Endothelial cell of umbilical vein (primary cell): ENCODE data around the gene DGUOK. TPM values are rescaled to one million over a fixed set of nuclear protein-coding genes. Genes with fewer than 3 reads are reported as not detected.

Experiments
- BruUV-seq: library from RNA; stranded (reverse); fragments of 400-500 nt; replicated peaks from 2 replicates; lab custom pipeline; 2021; lab: Mats Ljungman, UMichigan
- CTCF ChIA-PET: fragments of 300-600, 350-600 bp; sonication (Branson Sonifier 250); formaldehyde crosslinking; loops from one replicate; lab custom pipeline; 2021; ENCODE audit warnings: antibody characterized with exemption, inconsistent platforms; lab: Charles Lee
- POLR2A ChIA-PET: fragments of 300-600, 350-600 bp; sonication (Branson Sonifier 250); formaldehyde crosslinking; loops from one replicate; lab custom pipeline; 2021; ENCODE audit warnings: antibody characterized with exemption, inconsistent platforms; lab: Charles Lee
- DNase-seq: peaks from one replicate; pipeline ENCODE4 v3.0.0-alpha.2; 2011; ENCODE audit warnings: low read depth, low spot score
- FAIRE-seq: peaks from 2 replicates; lab custom pipeline; 2011; peaks lifted over from hg19 to GRCh38; lab: Jason Lieb, UNC
- H2AFZ ChIP-seq: 2 replicates; pipeline ENCODE4 v1.6.0; 2012; ENCODE audit warnings: low read depth, low read length, control low read depth, inconsistent platforms
- H3K27ac ChIP-seq: 2 replicates; pipeline ENCODE4 v1.5.1; 2011; ENCODE audit warnings: low read depth, mild to moderate bottlenecking, control low read depth, low read length, moderate library complexity; ENCODE audit not compliant: insufficient read depth
- H3K27me3 ChIP-seq, 2 experiments: 2 replicates each; pipeline versions ENCODE4 v1.6.0 to v1.6.1; 2011; ENCODE audit warnings: low read length in 2 of 2, mixed read lengths in 1 of 2; ENCODE audit not compliant: control insufficient read depth in 2 of 2, insufficient read depth in 2 of 2
- H3K36me3 ChIP-seq, 2 experiments: 2 replicates in 1 of 2; 3 replicates in 1 of 2; pipeline ENCODE4 v1.5.1; 2011; ENCODE audit warnings: low read length in 2 of 2, mild to moderate bottlenecking in 1 of 2, moderate library complexity in 1 of 2; ENCODE audit not compliant: control insufficient read depth in 2 of 2, insufficient read depth in 2 of 2; ENCODE audit errors: extremely low read depth in 1 of 2
- H3K4me1 ChIP-seq: 3 replicates; pipeline ENCODE4 v1.5.1; 2011; ENCODE audit warnings: mild to moderate bottlenecking, low read length; ENCODE audit not compliant: control insufficient read depth, insufficient read depth; ENCODE audit errors: extremely low read depth
- H3K4me2 ChIP-seq: 2 replicates; pipeline ENCODE4 v1.6.1; 2011; ENCODE audit warnings: low read length, control low read depth, mixed read lengths; ENCODE audit not compliant: insufficient read depth
- H3K4me3 ChIP-seq, 3 experiments: fragments of 200-600 bp in 1 of 3; sonication (generic), shearing (Covaris generic) in 1 of 3; replicated peaks in 1 of 3; 2 replicates each; pipeline ENCODE4 v1.5.1; 2011 to 2016; ENCODE audit warnings: control low read depth in 3 of 3, low read length in 3 of 3, mild to moderate bottlenecking in 2 of 3, inconsistent platforms in 1 of 3, low read depth in 1 of 3, moderate library complexity in 1 of 3; ENCODE audit not compliant: insufficient read depth in 1 of 3
- H3K79me2 ChIP-seq: 2 replicates; pipeline ENCODE4 v1.6.0; 2012; ENCODE audit warnings: low read length, inconsistent platforms; ENCODE audit not compliant: control insufficient read depth, insufficient read depth
- H3K9ac ChIP-seq: replicated peaks from 2 replicates; pipeline ENCODE3; 2011; ENCODE audit warnings: low read length, control low read depth; ENCODE audit not compliant: insufficient read depth; ENCODE audit errors: extremely low read depth
- H3K9me1 ChIP-seq: replicated peaks from 3 replicates; pipeline ENCODE4 v1.6.0; 2011; ENCODE audit warnings: mild to moderate bottlenecking, low read length; ENCODE audit not compliant: control insufficient read depth, insufficient read depth; ENCODE audit errors: extremely low read depth
- H3K9me3 ChIP-seq: replicated peaks from 2 replicates; pipeline ENCODE4 v1.5.1; 2012; ENCODE audit warnings: low read length, inconsistent platforms; ENCODE audit not compliant: control insufficient read depth, insufficient read depth
- H4K20me1 ChIP-seq: replicated peaks from 2 replicates; pipeline ENCODE3; 2011; ENCODE audit warnings: mild to moderate bottlenecking, low read length; ENCODE audit not compliant: control insufficient read depth, insufficient read depth; ENCODE audit errors: extremely low read depth
- EZH2 ChIP-seq: IDR thresholded peaks from 2 replicates; pipeline ENCODE4 v1.6.1; 2012; ENCODE audit warnings: borderline replicate concordance, low read depth, mild to moderate bottlenecking, moderate library complexity, low read length, inconsistent platforms; ENCODE audit not compliant: severe bottlenecking
- FOS ChIP-seq: IDR thresholded peaks from 2 replicates; pipeline ENCODE4 v1.6.1; 2011; ENCODE audit warnings: mild to moderate bottlenecking, low read length, moderate library complexity, borderline replicate concordance; ENCODE audit not compliant: insufficient read depth
- GATA2 ChIP-seq: IDR thresholded peaks from 2 replicates; pipeline ENCODE4 v1.7.0; 2011; ENCODE audit warnings: low read depth, mild to moderate bottlenecking, moderate library complexity, mixed read lengths, low read length; ENCODE audit not compliant: insufficient read length, insufficient read depth
- JUN ChIP-seq: IDR thresholded peaks from 2 replicates; pipeline ENCODE4 v1.6.1; 2011; ENCODE audit warnings: borderline replicate concordance, low read depth; ENCODE audit not compliant: insufficient read length, insufficient read depth
- MAX ChIP-seq: IDR thresholded peaks from 2 replicates; pipeline ENCODE4 v1.6.1; 2011; ENCODE audit not compliant: insufficient read depth, insufficient read length
- MYC ChIP-seq: IDR thresholded peaks from one replicate; pipeline ENCODE4 v1.6.1; 2011; ENCODE audit warnings: mild to moderate bottlenecking, low read depth, low read length
- POLR2A ChIP-seq: IDR thresholded peaks from 2 replicates; pipeline ENCODE4 v1.6.1; 2012; ENCODE audit warnings: low read depth, mild to moderate bottlenecking, control low read depth, low read length
- POLR2AphosphoS5 ChIP-seq: IDR thresholded peaks from 2 replicates; pipeline ENCODE4 v1.6.1; 2012; ENCODE audit warnings: low read depth, mild to moderate bottlenecking, control low read depth, low read length, moderate library complexity; ENCODE audit not compliant: insufficient read depth
- dilution Hi-C: fragments of 300-500 bp; cut with MboI; formaldehyde crosslinking; loops from one replicate; pipeline ENCODE4 v1.15.0; 2019; ENCODE audit warnings: low sequenced_read_pairs; ENCODE audit not compliant: extremely low pct_ligation_motif_present
- intact Hi-C: fragments of 100-400 bp; cut with micrococcal nuclease; formaldehyde crosslinking; loops from one replicate; pipeline ENCODE4 v1.10.0; 2022
- polyA plus RNA-seq, 4 experiments: library from polyadenylated mRNA; depleted of rRNA in 3 of 4; stranded (reverse) in 3 of 4; unstranded in 1 of 4; fragments of >200 nt; gene quantifications; 2 replicates each; pipeline versions ENCODE4 v1.2.1 to v1.2.3, GENCODE V29; 2011 to 2012; ENCODE audit warnings: missing spikeins in 1 of 4
- total RNA-seq: library from RNA; stranded (reverse); gene quantifications from 2 replicates; pipeline ENCODE4 v1.2.3, GENCODE V29; 2021
- TF ChIP-seq, protein P1 (sequence below), 2 donors: IDR thresholded peaks; 1 replicate in 1 of 2; 2 replicates in 1 of 2; pipeline ENCODE4 v1.5.1; 2011; ENCODE audit warnings: low read length in 2 of 2, mild to moderate bottlenecking in 2 of 2, moderate library complexity in 2 of 2, control low read depth in 1 of 2, inconsistent platforms in 1 of 2, low read depth in 1 of 2; ENCODE audit not compliant: insufficient read depth in 1 of 2; ENCODE audit errors: extremely low read depth in 1 of 2

DGUOK gene
- total and polyA plus RNA-seq, 2 donors (not counting 3 experiments of a cell fraction or from before 2014, with no cell fraction given), result 51.8 to 77.5 TPM

DNA sequence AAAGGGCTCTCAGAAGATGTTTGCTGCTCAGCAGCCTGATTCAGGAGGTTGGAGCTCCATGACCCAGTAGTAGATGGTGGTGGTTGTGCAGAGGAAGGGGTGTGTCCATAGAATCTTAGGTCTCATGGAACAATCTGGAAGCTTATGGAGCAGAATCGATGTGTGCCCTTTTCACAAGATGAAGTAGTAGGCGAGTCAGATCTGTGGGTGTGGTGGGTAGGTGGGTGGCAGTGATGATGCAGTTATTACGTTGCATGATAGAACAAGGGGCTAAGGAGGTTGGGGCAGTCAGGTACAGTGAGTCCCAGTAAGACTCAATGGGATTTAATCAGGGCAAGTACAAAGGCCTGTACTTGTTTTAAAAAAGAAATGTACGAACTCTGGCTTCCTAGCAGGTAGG, 67.1 kb downstream of the DGUOK start:
- Histone ChIP-seq H3K4me1 (no peaks in the 10 kb centered on the region), H3K4me3 (no peak overlapping the region), H3K4me2 (no peak overlapping the region), H3K36me3 (peaks cover 0 to 3% of the 10 kb centered on the region in 2 experiments), H3K9me1 (no peaks in the 10 kb centered on the region), H3K27me3 (no peaks in the 10 kb centered on the region), H3K27ac (no peak overlapping the region), H3K79me2 (peaks cover 39% of the 10 kb centered on the region), H3K9me3 (no peaks in the 10 kb centered on the region), H4K20me1 (peaks cover 2% of the 10 kb centered on the region), H2AFZ (no peak overlapping the region), H3K9ac (no peak overlapping the region)
- intact Hi-C loops (no loop called here), dilution Hi-C loops (no loop called here)
- no peak for FAIRE-seq
- ChIA-PET CTCF (no interaction called here), POLR2A (no interaction called here)
- TF ChIP-seq GATA2 (no peak), POLR2A (no peak), MAX (no peak), MYC (no peak), EZH2 (no peak), FOS (no peak), JUN (no peak), POLR2AphosphoS5 (no peak)
- TF ChIP-seq, protein P1, sequence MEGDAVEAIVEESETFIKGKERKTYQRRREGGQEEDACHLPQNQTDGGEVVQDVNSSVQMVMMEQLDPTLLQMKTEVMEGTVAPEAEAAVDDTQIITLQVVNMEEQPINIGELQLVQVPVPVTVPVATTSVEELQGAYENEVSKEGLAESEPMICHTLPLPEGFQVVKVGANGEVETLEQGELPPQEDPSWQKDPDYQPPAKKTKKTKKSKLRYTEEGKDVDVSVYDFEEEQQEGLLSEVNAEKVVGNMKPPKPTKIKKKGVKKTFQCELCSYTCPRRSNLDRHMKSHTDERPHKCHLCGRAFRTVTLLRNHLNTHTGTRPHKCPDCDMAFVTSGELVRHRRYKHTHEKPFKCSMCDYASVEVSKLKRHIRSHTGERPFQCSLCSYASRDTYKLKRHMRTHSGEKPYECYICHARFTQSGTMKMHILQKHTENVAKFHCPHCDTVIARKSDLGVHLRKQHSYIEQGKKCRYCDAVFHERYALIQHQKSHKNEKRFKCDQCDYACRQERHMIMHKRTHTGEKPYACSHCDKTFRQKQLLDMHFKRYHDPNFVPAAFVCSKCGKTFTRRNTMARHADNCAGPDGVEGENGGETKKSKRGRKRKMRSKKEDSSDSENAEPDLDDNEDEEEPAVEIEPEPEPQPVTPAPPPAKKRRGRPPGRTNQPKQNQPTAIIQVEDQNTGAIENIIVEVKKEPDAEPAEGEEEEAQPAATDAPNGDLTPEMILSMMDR (IDR thresholded peaks at IDR 0.05; ENCODE audit: extremely low read depth in 1 of 2, insufficient read depth in 1 of 2, low read depth in 1 of 2, low read length in 2 of 2), result no peak
- BruUV-seq, result no TSS peak
- DNase-seq, result no peak
